HT1080 (cell line): ENCODE measurements around the gene PELI2. TPM values are rescaled to one million over a fixed set of nuclear protein-coding genes. Genes with fewer than 3 reads are reported as not detected.

Experiments used
- DNase-seq: peaks from one replicate; pipeline ENCODE4 v3.0.0-alpha.2; 2015; ENCODE audit warnings: low read depth
- total RNA-seq: library from RNA; depleted of rRNA; stranded (reverse); fragments of >200 nt; shearing (Covaris generic); gene quantifications from 2 replicates; pipeline ENCODE4 v1.2.3, GENCODE V29; 2014

Gene PELI2
- total RNA-seq, 1 experiment from 2014 or later = 2.1 TPM

GRCh38 chr14:56119201-56119981, 1.2 kb downstream of the PELI2 start:
- DNase-seq = no peak

GRCh38 chr14:56120091-56120691, 2.0 kb downstream of the PELI2 start:
- DNase-seq = no peak

- DNase-seq = no peak
Observed at GRCh38 chr14:56121816-56122215, 3.6 kb downstream of the PELI2 start.

GRCh38 chr14:56122301-56122700, 4.1 kb downstream of the PELI2 start:
- no peak for DNase-seq

- no peak for DNase-seq
Observed at GRCh38 chr14:56124327-56124726, 6.1 kb downstream of the PELI2 start.

- no peak for DNase-seq
Observed at GRCh38 chr14:56125772-56126636, 7.8 kb downstream of the PELI2 start.

- no peak for DNase-seq
Observed at GRCh38 chr14:56126637-56126913, 8.4 kb downstream of the PELI2 start.

GRCh38 chr14:56127156-56127555, 8.9 kb downstream of the PELI2 start:
- DNase-seq = no peak

GRCh38 chr14:56129092-56129491, 10.9 kb downstream of the PELI2 start:
- DNase-seq = no peak

GRCh38 chr14:56129933-56130332, 11.7 kb downstream of the PELI2 start:
- DNase-seq = no peak

- no peak for DNase-seq
Observed at GRCh38 chr14:56131004-56131864, 13.0 kb downstream of the PELI2 start.

GRCh38 chr14:56131865-56132833, 13.9 kb downstream of the PELI2 start:
- DNase-seq = no peak

- DNase-seq = no peak
Observed at GRCh38 chr14:56133547-56133946, 15.3 kb downstream of the PELI2 start.

GRCh38 chr14:56135001-56135400, 16.8 kb downstream of the PELI2 start:
- no peak for DNase-seq

- no peak for DNase-seq
Observed at GRCh38 chr14:56135668-56136067, 17.5 kb downstream of the PELI2 start.

GRCh38 chr14:56136571-56137452, 18.6 kb downstream of the PELI2 start:
- DNase-seq = no peak

- DNase-seq = no peak
Observed at GRCh38 chr14:56137453-56137807, 19.2 kb downstream of the PELI2 start.

- DNase-seq = no peak
Observed at GRCh38 chr14:56137849-56138248, 19.6 kb downstream of the PELI2 start.

- no peak for DNase-seq
Observed at GRCh38 chr14:56138928-56139327, 20.7 kb downstream of the PELI2 start.
